A172 (cell line): ENCODE measurements around the gene NOLC1. TPM values are rescaled to one million over a fixed set of nuclear protein-coding genes. Genes with fewer than 3 reads are reported as not detected.
"Not testable (repeated sequence)": the region's sequence is repeated elsewhere in the genome, so short reads cannot be mapped to it uniquely, and the experiment has no call there.

ENCODE experiments used
- DNase-seq: peaks from one replicate; pipeline ENCODE4 v3.0.0-alpha.2; 2015; ENCODE audit warnings: low spot score
- total RNA-seq: library from RNA; depleted of rRNA; stranded (reverse); fragments of >200 nt; shearing (Covaris generic); gene quantifications from 2 replicates; pipeline ENCODE4 v1.2.3, GENCODE V29; 2014

The NOLC1 gene
- total RNA-seq, 1 experiment from 2014 or later: 87.7 TPM

- DNase-seq: no peak
Measured at GRCh38 chr10:102153093-102153620, 968 bp downstream of the NOLC1 start.

DNA sequence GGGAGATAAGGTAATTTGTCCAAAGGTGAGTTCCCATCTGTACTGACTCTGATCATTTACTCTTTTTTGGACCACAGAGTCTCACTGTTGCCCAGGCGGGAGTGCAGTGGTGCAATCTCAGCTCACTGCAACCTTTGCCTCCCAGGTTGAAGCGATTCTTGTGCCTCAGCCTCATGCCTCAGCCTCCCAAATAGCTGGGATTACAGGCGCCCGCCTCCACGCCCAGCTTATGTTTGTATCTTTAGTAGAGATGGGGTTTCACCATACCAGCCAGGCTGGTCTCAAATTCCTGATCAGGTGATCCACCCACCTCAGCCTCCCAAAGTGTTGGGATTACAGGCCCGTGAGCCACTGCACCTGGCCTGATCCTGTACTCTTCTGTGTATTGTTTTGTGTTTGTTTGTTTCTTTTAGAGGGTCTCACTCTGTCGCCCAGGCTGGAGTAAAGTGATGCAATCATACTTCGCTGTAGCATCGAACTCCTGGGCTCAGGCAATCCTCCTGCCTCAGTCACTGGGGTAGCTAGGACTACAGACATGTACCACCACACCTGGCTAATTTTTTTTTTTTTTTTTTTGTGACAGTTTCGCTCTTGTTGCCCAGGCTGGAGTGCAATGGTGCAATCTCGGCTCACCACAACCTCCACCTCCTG is 2.4 kb downstream of the NOLC1 start:
- DNase-seq: no peak

GRCh38 chr10:102157224-102157623 is 5.0 kb downstream of the NOLC1 start:
- DNase-seq: no peak

DNA sequence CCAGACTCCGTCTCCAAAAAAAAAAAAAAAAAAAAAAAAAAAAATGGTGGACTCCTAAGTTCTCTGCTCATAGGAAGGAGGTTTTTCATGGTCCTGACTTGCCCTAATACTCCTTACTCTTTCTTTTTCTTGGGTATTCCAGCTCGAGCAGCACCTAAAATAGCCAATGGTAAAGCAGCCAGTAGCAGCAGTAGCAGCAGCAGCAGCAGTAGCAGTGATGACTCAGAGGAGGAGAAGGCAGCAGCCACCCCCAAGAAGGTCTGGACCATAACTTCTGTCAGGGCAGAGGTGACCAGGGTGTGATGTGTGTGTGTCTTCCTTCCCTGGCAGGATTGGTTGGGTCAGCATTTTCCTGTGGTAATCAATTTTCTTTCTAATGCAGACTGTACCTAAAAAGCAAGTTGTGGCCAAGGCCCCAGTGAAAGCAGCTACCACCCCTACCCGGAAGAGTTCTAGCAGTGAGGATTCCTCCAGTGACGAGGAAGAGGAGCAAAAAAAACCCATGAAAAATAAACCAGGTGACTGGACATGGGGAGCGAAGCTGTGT is 6.9 kb downstream of the NOLC1 start:
- DNase-seq: peak; percentile 30

DNA sequence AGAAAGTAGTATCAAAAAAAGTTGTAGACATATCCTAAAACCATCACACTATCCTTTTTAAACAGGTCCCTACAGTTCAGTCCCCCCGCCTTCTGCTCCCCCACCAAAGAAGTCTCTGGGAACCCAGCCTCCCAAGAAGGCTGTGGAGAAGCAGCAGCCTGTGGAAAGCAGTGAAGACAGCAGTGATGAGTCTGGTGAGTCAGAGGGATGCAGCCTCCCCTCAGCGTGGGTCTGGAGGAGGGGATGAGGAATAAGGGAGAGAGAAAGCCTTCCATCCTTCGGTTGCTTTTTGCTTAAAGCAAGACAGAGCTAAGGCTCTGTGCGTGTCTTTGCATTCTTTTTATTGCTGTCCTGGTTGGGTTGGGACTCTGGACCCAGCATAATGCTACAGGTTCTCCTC is 7.6 kb downstream of the NOLC1 start:
- DNase-seq: no peak

- no peak for DNase-seq
Measured at GRCh38 chr10:102163342-102163989, 11.3 kb downstream of the NOLC1 start.

DNA sequence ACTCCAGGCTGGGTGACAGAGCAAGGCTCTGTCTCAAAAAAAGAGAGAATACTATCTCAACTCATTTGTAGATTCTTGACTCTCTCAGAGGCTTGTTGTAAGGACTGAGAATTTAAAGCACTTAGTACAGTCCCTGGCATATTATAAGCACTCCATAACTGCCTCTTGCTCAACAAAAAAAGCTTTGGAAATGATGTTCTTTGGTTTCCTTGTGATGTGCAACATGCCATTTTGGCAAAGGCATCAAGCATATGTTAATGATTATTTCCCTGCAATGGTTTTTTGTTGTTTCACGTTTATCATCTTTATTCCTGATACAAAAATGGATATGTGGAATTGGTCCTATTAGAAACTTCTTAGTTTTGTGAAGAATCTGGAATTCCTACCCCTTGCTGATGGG is 15.7 kb downstream of the NOLC1 start:
- no peak for DNase-seq

- DNase-seq: no peak
Measured at GRCh38 chr10:102170602-102171001, 18.4 kb downstream of the NOLC1 start.

GRCh38 chr10:102172288-102172687 is 20.1 kb downstream of the NOLC1 start:
- no peak for DNase-seq

DNA sequence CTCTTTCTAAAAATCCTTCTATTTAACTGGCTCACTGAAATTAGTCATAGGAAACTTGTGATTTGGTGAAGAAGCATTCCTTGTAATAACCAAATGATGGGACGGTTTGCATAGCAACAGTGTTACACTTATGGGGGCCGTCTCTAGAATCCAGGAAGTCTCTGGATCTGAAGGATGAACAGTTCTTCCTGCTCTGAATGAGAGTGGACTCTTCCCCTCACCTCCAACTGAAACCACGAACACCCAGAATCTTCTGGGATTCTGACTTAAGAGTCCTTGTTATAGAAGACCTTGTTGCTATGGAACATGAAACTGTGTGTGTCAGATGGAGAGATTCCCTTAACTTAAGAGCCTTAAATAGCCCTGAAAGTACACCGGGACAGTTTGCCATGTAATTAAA is 23.2 kb downstream of the NOLC1 start:
- DNase-seq: peak; percentile 25

DNA sequence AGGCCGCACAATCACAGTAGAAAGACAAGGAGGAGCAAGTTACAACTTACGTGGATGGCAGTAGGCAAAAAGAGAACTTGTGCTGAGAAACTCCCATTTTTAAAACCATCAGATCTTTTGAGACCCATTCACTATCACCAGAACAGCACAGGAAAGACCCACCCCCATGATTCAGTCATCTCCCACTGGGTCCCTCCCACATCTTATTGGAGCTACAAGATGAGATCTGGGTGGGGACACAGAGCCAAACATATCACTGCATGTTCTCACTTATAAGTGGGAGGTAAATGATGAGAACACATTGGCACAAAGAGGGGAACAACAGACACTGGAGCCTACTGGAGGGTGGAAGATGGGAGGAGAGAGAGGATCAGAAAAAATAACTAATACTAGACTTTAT is 32.4 kb downstream of the NOLC1 start:
- no peak for DNase-seq

DNA sequence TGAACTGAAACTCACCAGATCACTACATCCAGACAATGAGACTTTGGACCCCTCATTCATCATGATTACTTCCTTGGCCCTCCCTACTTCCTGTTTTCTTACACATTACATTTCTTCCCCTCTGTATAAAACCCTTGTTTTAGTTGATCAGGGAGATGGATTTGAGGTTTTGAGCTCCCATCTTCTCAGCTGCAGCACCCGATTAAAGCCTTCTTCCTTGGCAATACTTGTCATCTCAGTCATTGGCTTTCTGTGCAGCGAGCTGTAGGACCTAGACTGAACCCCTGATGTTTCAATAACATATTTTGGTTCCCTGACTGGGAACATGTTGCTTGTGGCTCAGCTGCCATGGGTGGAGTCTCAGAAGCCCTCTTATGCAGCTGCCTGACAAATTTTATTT is 33.1 kb downstream of the NOLC1 start:
- DNase-seq: no peak

GRCh38 chr10:102185811-102186527 is 33.8 kb downstream of the NOLC1 start:
- no peak for DNase-seq

GRCh38 chr10:102188298-102188940 is 36.2 kb downstream of the NOLC1 start:
- no peak for DNase-seq

GRCh38 chr10:102188941-102189898 is 37.0 kb downstream of the NOLC1 start:
- DNase-seq: not testable (repeated sequence)

DNA sequence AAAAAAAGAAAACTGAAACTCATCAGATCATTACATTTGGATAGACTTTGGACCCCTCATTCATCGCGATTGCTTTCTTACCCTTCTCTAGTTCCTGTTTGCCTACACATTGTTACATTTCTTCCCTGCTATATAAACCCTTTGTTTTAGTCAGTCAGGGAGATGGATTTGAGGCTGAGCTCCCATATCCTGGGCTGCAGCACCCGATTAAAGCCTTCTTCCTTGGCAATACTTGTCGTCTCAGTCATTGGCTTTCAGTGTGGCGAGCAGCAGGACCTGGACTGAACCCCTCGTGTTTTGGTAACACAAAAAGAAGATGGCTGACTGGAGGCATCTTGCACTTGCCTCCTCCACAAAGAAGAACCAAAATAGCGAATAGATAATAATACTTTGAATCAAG is 39.8 kb downstream of the NOLC1 start:
- no peak for DNase-seq

DNA sequence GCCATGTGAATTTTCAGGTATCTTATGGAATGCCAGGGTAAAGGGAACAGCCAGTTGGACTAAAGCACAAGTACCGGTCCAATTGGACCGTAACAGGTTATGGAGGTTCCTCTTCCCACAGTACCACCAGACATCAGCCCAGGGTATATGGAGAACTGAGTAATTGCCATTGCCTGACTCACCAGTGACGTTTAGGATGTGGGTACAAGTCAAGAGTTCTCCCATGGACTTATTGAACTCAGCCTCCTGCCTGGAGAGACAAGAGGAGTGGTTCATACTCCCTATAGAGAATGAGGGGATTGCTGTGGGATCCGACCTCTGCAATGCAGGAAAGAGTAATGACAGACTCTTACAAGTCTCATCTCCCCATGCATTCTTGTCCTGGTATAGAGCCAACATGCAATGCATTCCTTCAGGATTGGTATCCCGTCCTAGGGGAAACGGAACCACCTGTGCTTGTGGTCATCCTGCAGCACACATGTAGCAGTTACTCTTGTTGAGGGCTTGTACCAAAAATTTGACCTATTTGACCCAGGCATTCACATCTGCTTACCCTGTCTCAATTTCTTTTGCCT is 43.2 kb downstream of the NOLC1 start:
- DNase-seq: peak; percentile 35

DNA sequence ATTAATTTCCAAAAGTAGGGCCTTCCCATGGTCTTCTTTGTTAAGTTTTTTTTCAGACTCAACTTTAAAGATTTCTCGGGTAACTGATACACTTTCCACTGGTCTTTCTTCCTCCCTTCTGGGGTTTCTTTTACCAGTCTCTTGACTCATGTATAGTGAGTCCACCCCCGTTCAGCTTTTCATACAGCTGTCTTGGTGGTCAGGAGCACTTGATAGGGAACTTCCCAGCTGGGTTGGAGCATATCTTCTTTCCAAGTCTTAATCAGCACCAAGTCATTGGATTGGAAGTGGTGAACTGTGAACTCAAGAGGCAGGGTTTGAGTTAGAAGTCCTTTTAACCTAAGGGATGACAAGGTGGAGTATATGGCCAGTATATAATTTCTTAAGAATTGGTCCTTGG is 44.7 kb downstream of the NOLC1 start:
- no peak for DNase-seq

- DNase-seq: no peak
Measured at GRCh38 chr10:102198027-102198426, 45.8 kb downstream of the NOLC1 start.
